Colonic mucosa (tissue), 4 donors: ENCODE data around the gene DNAJC9. TPM values are rescaled to one million over a fixed set of nuclear protein-coding genes. Genes with fewer than 3 reads are reported as not detected.

Experiments used
- DNase-seq: peaks from one replicate; pipeline ENCODE4 v3.0.0-alpha.2; 2020
- H3K27ac ChIP-seq: fragments of 200-600 bp; one replicate; pipeline ENCODE4 v1.8.0; 2021
- H3K27me3 ChIP-seq: fragments of 200-600 bp; one replicate; pipeline ENCODE4 v1.8.0; 2021
- H3K36me3 ChIP-seq: fragments of 200-600 bp; one replicate; pipeline ENCODE4 v1.8.0; 2021
- H3K4me1 ChIP-seq: fragments of 200-600 bp; one replicate; pipeline ENCODE4 v1.8.0; 2021; ENCODE audit warnings: mild to moderate bottlenecking
- H3K4me3 ChIP-seq: fragments of 200-600 bp; one replicate; pipeline ENCODE4 v1.8.0; 2021
- H3K9ac ChIP-seq, 2 donors: one replicate each; pipeline ENCODE4 v1.7.0; 2013; ENCODE audit warnings: control low read depth in 2 of 2, low read depth in 2 of 2, low read length in 2 of 2
- H3K9me3 ChIP-seq: fragments of 200-600 bp; one replicate; pipeline ENCODE4 v1.8.0; 2021
- CTCF ChIP-seq: fragments of 200-600 bp; IDR thresholded peaks from one replicate; pipeline ENCODE4 v1.8.0; 2022; ENCODE audit warnings: antibody characterized with exemption, mild to moderate bottlenecking
- intact Hi-C: fragments of 100-400 bp; cut with DNase I; formaldehyde crosslinking; loops from one replicate; pipeline ENCODE4 v1.14.1; 2022
- total RNA-seq, 2 donors: library from RNA; stranded (reverse); fragmentation: NEBNext Ultra II Directional in 1 of 2; extraction: Animal tissue kit (Norgen Biotek cat#: 25700) in 1 of 2; gene quantifications; one replicate each; pipeline ENCODE4 v1.2.1, GENCODE V29; 2021
- donor health status: healthy.
- donor health status: DM: no; HTN: no; CAD: no.
- donor health status: DM: no; HTN: no; CAD: no.

DNAJC9 gene
- total RNA-seq, 2 donors from 2014 or later: 14.4 to 34.8 TPM

GRCh38 chr10:73233883-73234282, 13.2 kb downstream of the DNAJC9 start:
- H3K4me1 ChIP-seq: no peaks in the 10 kb centered on the region
- intact Hi-C loops: no loop called here
- TF ChIP-seq CTCF: no peak

GRCh38 chr10:73232887-73233286, 14.2 kb downstream of the DNAJC9 start:
- no peak overlapping the region for H3K27ac ChIP-seq
- H3K27me3 ChIP-seq: no peaks in the 10 kb centered on the region
- H3K4me3 ChIP-seq: no peak overlapping the region
- H3K9me3 ChIP-seq: no peaks in the 10 kb centered on the region
- TF ChIP-seq CTCF: no peak
- H3K36me3 ChIP-seq: peaks cover 4% of the 10 kb centered on the region
- DNase-seq: no peak
- no peak overlapping the region for H3K9ac ChIP-seq
- intact Hi-C loops: no loop called here
- no peaks in the 10 kb centered on the region for H3K4me1 ChIP-seq

More at GRCh38 chr10:73233883-73234282, 13.2 kb downstream of the DNAJC9 start:
- Histone ChIP-seq H3K9ac (no peak overlapping the region), H3K36me3 (peaks cover 4% of the 10 kb centered on the region), H3K27me3 (no peaks in the 10 kb centered on the region), H3K9me3 (no peaks in the 10 kb centered on the region), H3K4me3 (no peak overlapping the region), H3K27ac (no peak overlapping the region)
- no peak for DNase-seq

GRCh38 chr10:73229567-73229966, 17.5 kb downstream of the DNAJC9 start:
- Histone ChIP-seq H3K9ac (no peak overlapping the region), H3K27ac (no peak overlapping the region), H3K4me1 (no peaks in the 10 kb centered on the region), H3K36me3 (peaks cover 4% of the 10 kb centered on the region), H3K27me3 (no peaks in the 10 kb centered on the region), H3K9me3 (no peaks in the 10 kb centered on the region), H3K4me3 (no peak overlapping the region)
- DNase-seq: no peak
- no peak for TF ChIP-seq CTCF
- intact Hi-C loops: no loop called here

- H3K36me3 ChIP-seq: no peaks in the 10 kb centered on the region
- no peaks in the 10 kb centered on the region for H3K4me1 ChIP-seq
- intact Hi-C loops: no loop called here
- no peak overlapping the region for H3K27ac ChIP-seq
- H3K9me3 ChIP-seq: no peaks in the 10 kb centered on the region
- DNase-seq: no peak
- H3K9ac ChIP-seq: no peak overlapping the region
- no peak for TF ChIP-seq CTCF
- no peak overlapping the region for H3K4me3 ChIP-seq
- no peaks in the 10 kb centered on the region for H3K27me3 ChIP-seq
Measured at GRCh38 chr10:73228247-73228646, 18.8 kb downstream of the DNAJC9 start.

- Histone ChIP-seq H3K4me3 (no peak overlapping the region), H3K9ac (no peak overlapping the region), H3K4me1 (no peaks in the 10 kb centered on the region), H3K9me3 (no peaks in the 10 kb centered on the region), H3K27ac (no peak overlapping the region), H3K36me3 (no peaks in the 10 kb centered on the region), H3K27me3 (no peaks in the 10 kb centered on the region)
- intact Hi-C loops: no loop called here
- TF ChIP-seq CTCF: no peak
- no peak for DNase-seq
Measured at GRCh38 chr10:73226663-73227062, 20.4 kb downstream of the DNAJC9 start.

- H3K4me3 ChIP-seq: no peak overlapping the region
- H3K9me3 ChIP-seq: no peaks in the 10 kb centered on the region
- no peaks in the 10 kb centered on the region for H3K4me1 ChIP-seq
- H3K36me3 ChIP-seq: no peaks in the 10 kb centered on the region
- intact Hi-C loops: no loop called here
- H3K27me3 ChIP-seq: no peaks in the 10 kb centered on the region
- no peak for DNase-seq
- no peak for TF ChIP-seq CTCF
- H3K27ac ChIP-seq: no peak overlapping the region
- no peak overlapping the region for H3K9ac ChIP-seq
Measured at GRCh38 chr10:73225518-73225917, 21.5 kb downstream of the DNAJC9 start.
